PC-9 (cell line): Measurements from ENCODE around the gene OR52W1. TPM values are rescaled to one million over a fixed set of nuclear protein-coding genes. Genes with fewer than 3 reads are reported as not detected.
"Not testable (repeated sequence)": the region's sequence is repeated elsewhere in the genome, so short reads cannot be mapped to it uniquely, and the experiment has no call there.

Source experiments
- BruUV-seq: library from RNA; stranded (reverse); fragments of 400-500 nt; replicated peaks from 2 replicates; lab custom pipeline; 2021; lab: Mats Ljungman, UMichigan
- CTCF ChIA-PET: fragments of 300-600 bp; sonication (Branson Sonifier 250); formaldehyde crosslinking; loops from one replicate; lab custom pipeline; 2022; ENCODE audit warnings: antibody characterized with exemption; lab: Charles Lee
- POLR2A ChIA-PET: fragments of 300-600 bp; sonication (Branson Sonifier 250); formaldehyde crosslinking; loops from one replicate; lab custom pipeline; 2022; ENCODE audit warnings: antibody characterized with exemption; ENCODE audit not compliant: unreplicated experiment; lab: Charles Lee
- DNase-seq, 2 experiments: peaks; one replicate each; pipeline versions ENCODE4 v3.0.0 to v3.0.0-alpha.2; 2015 to 2022; ENCODE audit warnings: mixed read lengths in 1 of 2
- H2AFZ ChIP-seq: fragments of 200-600 bp; sonication (generic); 2 replicates; pipeline ENCODE4 v1.8.1; 2017; ENCODE audit warnings: antibody characterized with exemption
- H3F3A ChIP-seq: fragments of 200-600 bp; sonication (generic); 2 replicates; pipeline ENCODE4 v1.8.1; 2017; ENCODE audit warnings: antibody characterized with exemption, mild to moderate bottlenecking, low read depth; ENCODE audit not compliant: insufficient read depth
- H3K27ac ChIP-seq: fragments of 200-600 bp; sonication (generic); 2 replicates; pipeline ENCODE4 v1.6.1; 2016; ENCODE audit warnings: mixed run types
- H3K27me3 ChIP-seq: fragments of 200-600 bp; sonication (generic); 2 replicates; pipeline ENCODE4 v1.6.1; 2016; ENCODE audit warnings: low read depth, mixed run types; ENCODE audit not compliant: insufficient read depth
- H3K36me3 ChIP-seq: fragments of 200-600 bp; sonication (generic); 2 replicates; pipeline ENCODE4 v1.6.1; 2016; ENCODE audit warnings: low read depth, mixed run types
- H3K4me1 ChIP-seq: fragments of 200-600 bp; sonication (generic); replicated peaks from 2 replicates; pipeline ENCODE4 v1.6.1; 2016; ENCODE audit warnings: mixed run types; ENCODE audit not compliant: insufficient read depth
- H3K4me2 ChIP-seq: fragments of 200-600 bp; sonication (generic); 2 replicates; pipeline ENCODE4 v1.6.1; 2017; ENCODE audit warnings: mixed run types
- H3K4me3 ChIP-seq: fragments of 200-600 bp; sonication (generic); 2 replicates; pipeline ENCODE4 v1.6.1; 2016; ENCODE audit warnings: mixed run types
- H3K79me2 ChIP-seq: fragments of 200-600 bp; sonication (generic); 2 replicates; pipeline ENCODE4 v1.6.1; 2017; ENCODE audit warnings: low read depth, mixed run types
- H3K9me2 ChIP-seq: fragments of 200-600 bp; sonication (generic); 2 replicates; pipeline ENCODE4 v1.8.1; 2017; ENCODE audit warnings: mild to moderate bottlenecking; ENCODE audit not compliant: insufficient read depth
- H3K9me3 ChIP-seq: fragments of 200-600 bp; sonication (generic); 2 replicates; pipeline ENCODE4 v1.8.1; 2016; ENCODE audit warnings: low read depth; ENCODE audit not compliant: insufficient read depth
- H4K20me1 ChIP-seq: fragments of 200-600 bp; sonication (generic); 2 replicates; pipeline ENCODE4 v1.8.1; 2017; ENCODE audit not compliant: insufficient read depth
- EZH2 ChIP-seq: fragments of 200-600 bp; sonication (generic); IDR thresholded peaks from 2 replicates; pipeline ENCODE4 v1.8.0; 2017; ENCODE audit warnings: antibody characterized with exemption, low read depth
- intact Hi-C: fragments of 100-400 bp; cut with micrococcal nuclease; formaldehyde crosslinking; loops from one replicate; pipeline ENCODE4 v1.10.0; 2022; ENCODE audit not compliant: unreplicated experiment
- total RNA-seq: library from RNA; stranded (reverse); gene quantifications from 2 replicates; pipeline ENCODE4 v1.2.3, GENCODE V29; 2021
- TF ChIP-seq, protein P1 (sequence below): fragments of 200-600 bp; sonication (generic); conservative IDR thresholded peaks from 2 replicates; pipeline ENCODE4 v1.6.1; 2017; ENCODE audit warnings: mixed run types, antibody characterized with exemption, mild to moderate bottlenecking, moderate library complexity

OR52W1 gene
- total RNA-seq, 1 experiment from 2014 or later, result not detected

- CTCF ChIA-PET, result no interaction called here
- Histone ChIP-seq H3K27me3 (no peaks in the 10 kb centered on the region), H3K4me2 (no peak overlapping the region), H3K9me3 (no peaks in the 10 kb centered on the region), H2AFZ (no peak overlapping the region), H3K36me3 (no peaks in the 10 kb centered on the region), H4K20me1 (no peaks in the 10 kb centered on the region), H3K79me2 (no peaks in the 10 kb centered on the region), H3K4me3 (no peak overlapping the region), H3K27ac (no peak overlapping the region), H3F3A (no peaks in the 10 kb centered on the region), H3K9me2 (no peaks in the 10 kb centered on the region), H3K4me1 (no peaks in the 10 kb centered on the region)
- DNase-seq, result no peak
- no TSS peak for BruUV-seq
- TF ChIP-seq EZH2, result no peak
- TF ChIP-seq, protein P1, sequence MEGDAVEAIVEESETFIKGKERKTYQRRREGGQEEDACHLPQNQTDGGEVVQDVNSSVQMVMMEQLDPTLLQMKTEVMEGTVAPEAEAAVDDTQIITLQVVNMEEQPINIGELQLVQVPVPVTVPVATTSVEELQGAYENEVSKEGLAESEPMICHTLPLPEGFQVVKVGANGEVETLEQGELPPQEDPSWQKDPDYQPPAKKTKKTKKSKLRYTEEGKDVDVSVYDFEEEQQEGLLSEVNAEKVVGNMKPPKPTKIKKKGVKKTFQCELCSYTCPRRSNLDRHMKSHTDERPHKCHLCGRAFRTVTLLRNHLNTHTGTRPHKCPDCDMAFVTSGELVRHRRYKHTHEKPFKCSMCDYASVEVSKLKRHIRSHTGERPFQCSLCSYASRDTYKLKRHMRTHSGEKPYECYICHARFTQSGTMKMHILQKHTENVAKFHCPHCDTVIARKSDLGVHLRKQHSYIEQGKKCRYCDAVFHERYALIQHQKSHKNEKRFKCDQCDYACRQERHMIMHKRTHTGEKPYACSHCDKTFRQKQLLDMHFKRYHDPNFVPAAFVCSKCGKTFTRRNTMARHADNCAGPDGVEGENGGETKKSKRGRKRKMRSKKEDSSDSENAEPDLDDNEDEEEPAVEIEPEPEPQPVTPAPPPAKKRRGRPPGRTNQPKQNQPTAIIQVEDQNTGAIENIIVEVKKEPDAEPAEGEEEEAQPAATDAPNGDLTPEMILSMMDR, result no peak
- POLR2A ChIA-PET, result no interaction called here
- intact Hi-C loops, result no loop called here
Observed at GRCh38 chr11:6248248-6248647, 49.2 kb downstream of the OR52W1 start.

DNA sequence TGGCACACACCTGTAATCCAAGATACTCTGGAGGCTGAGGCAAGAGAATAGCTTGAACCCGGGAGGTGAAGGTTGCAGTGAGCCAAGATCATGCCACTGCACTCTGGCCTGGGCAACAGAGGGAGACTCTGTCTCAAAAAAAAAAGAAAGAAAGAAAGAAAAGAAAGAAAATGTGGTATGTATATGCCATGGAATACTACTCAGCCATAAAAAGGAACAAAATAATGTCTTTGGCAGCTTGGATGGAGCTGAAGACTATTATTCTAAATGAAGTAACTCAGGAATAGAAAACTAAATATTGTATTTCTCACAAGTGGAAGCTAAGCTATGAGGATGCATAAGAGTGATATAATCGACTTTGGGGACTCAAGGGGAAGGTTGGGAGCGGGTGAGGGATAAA is 49.9 kb downstream of the OR52W1 start:
- H3K4me1 ChIP-seq, POLR2A ChIA-PET, H3K4me3 ChIP-seq, BruUV-seq, H3K36me3 ChIP-seq, DNase-seq, H3K27me3 ChIP-seq, H3K9me3 ChIP-seq, H3F3A ChIP-seq, H2AFZ ChIP-seq, H3K4me2 ChIP-seq, H3K9me2 ChIP-seq, H3K27ac ChIP-seq, intact Hi-C loops, CTCF ChIA-PET, H3K79me2 ChIP-seq, H4K20me1 ChIP-seq: not testable (repeated sequence)

Other genes with a start within 250 kb of the OR52W1 start
- gene OR56A5, start 230.7 kb upstream of the OR52W1 start, total RNA-seq, result not detected in 2 replicates
- not detected in 2 replicates for gene OR52L1, start 212.2 kb upstream of the OR52W1 start, total RNA-seq
- not detected in 2 replicates for gene OR56A4, start 192.3 kb upstream of the OR52W1 start, total RNA-seq
- not detected in 2 replicates for gene OR56A1, start 168.5 kb upstream of the OR52W1 start, total RNA-seq
- gene OR56B4, start 91.5 kb upstream of the OR52W1 start, total RNA-seq, result not detected in 2 replicates
- gene OR52B2, start 28.9 kb upstream of the OR52W1 start, total RNA-seq, result not detected in 2 replicates
- gene C11orf42, start 6.3 kb downstream of the OR52W1 start, total RNA-seq, result not detected in 2 replicates
- 21.5 and 22.7 TPM in 2 replicates for gene FHIP1B, start 35.4 kb downstream of the OR52W1 start, total RNA-seq
- 0.20 TPM in 1 of 2 replicates, not detected in the other for gene CNGA4, start 39.9 kb downstream of the OR52W1 start, total RNA-seq
- gene CCKBR, start 60.6 kb downstream of the OR52W1 start, total RNA-seq, result not detected in 2 replicates
- gene CAVIN3, start 121.3 kb downstream of the OR52W1 start, total RNA-seq, result 25.7 and 26.0 TPM in 2 replicates
- 7.2 and 9.2 TPM in 2 replicates for gene SMPD1, start 191.2 kb downstream of the OR52W1 start, total RNA-seq
- 0.90 and 1.4 TPM in 2 replicates for gene APBB1, start 219.9 kb downstream of the OR52W1 start, total RNA-seq
- 0.68 TPM in 1 of 2 replicates, not detected in the other for gene HPX, start 241.8 kb downstream of the OR52W1 start, total RNA-seq